Activated CD4-positive, alpha-beta memory T cell treated with anti-CD3 and anti-CD28 coated beads, Interleukin-2, amount 10 ng/mL, durations not matched to agents 7 days and 5 days (primary cell): Measurements from ENCODE around the gene HS3ST4. TPM values are rescaled to one million over a fixed set of nuclear protein-coding genes. Genes with fewer than 3 reads are reported as not detected.

ENCODE experiments used
- CTCF ChIA-PET: fragments of 350-600 bp; sonication (Branson Sonifier 250); formaldehyde crosslinking; loops from one replicate; lab custom pipeline; 2021; ENCODE audit warnings: antibody characterized with exemption, inconsistent platforms; lab: Charles Lee
- POLR2A ChIA-PET: fragments of 350-600 bp; sonication (Branson Sonifier 250); formaldehyde crosslinking; loops from one replicate; lab custom pipeline; 2021; ENCODE audit warnings: antibody characterized with exemption; lab: Charles Lee
- DNase-seq: peaks from one replicate; pipeline ENCODE4 v3.0.0-alpha.2; 2020
- H3K27ac Mint-ChIP-seq: one replicate; pipeline ENCODE4 v1.8.0; 2021; ENCODE audit warnings: mild to moderate bottlenecking, mixed read lengths
- H3K27me3 Mint-ChIP-seq: one replicate; pipeline ENCODE4 v1.8.0; 2021; ENCODE audit warnings: mixed read lengths
- H3K36me3 Mint-ChIP-seq: one replicate; pipeline ENCODE4 v1.8.0; 2021; ENCODE audit warnings: low read depth, mixed read lengths
- H3K4me1 Mint-ChIP-seq: one replicate; pipeline ENCODE4 v1.8.0; 2021; ENCODE audit warnings: mixed read lengths
- H3K4me3 Mint-ChIP-seq: one replicate; pipeline ENCODE4 v1.8.0; 2021; ENCODE audit warnings: mild to moderate bottlenecking, mixed read lengths
- H3K9me3 Mint-ChIP-seq: one replicate; pipeline ENCODE4 v1.8.0; 2021; ENCODE audit warnings: mixed read lengths
- total RNA-seq, 2 experiments: library from RNA; stranded (reverse); gene quantifications; one replicate each; pipeline ENCODE4 v1.2.3, GENCODE V29; 2021

Gene HS3ST4
- total RNA-seq = not detected

DNA sequence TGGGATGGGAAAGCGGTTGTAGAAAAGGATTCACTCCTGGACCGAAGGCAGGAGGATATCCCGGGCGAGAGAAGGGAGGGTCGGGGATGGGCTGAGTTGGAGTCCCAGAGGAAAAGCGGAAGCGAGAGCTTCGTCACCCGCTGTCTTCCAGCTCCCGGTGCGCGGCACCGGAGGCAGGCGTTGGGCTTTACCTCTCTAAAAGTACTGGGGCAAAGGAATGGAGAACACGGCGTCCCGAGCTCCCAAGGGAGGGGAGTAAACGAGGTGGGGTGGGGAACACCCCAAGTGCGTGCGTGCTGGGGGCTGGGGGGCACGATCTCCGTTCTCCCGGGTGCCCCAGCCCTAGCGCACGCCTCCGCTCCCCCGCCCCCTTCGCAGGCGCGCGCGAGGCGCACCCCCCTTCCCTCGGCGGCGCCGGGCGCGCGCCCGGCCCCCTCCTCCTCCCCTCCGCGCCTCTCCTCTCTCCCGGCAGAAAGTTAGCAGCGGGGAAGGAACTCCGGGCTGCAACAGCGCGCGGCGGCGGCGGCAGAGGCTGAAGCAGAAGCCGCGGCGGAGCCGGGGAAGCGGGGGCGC is at the start of gene HS3ST4:
TSS of gene HS3ST4 (plus strand) at position 441 of the 573 bp plus-strand sequence.
- Mint-ChIP-seq H3K36me3 (no peaks in the 10 kb centered on the region), H3K9me3 (no peaks in the 10 kb centered on the region), H3K4me3 (no peak within 1 kb of the TSS), H3K4me1 (peaks cover 1% of the 10 kb centered on the region), H3K27ac (no peak within 1 kb of the TSS), H3K27me3 (peaks cover 60% of the 10 kb centered on the region)
- POLR2A ChIA-PET = no interaction called here
- DNase-seq = no peak
- CTCF ChIA-PET = no interaction called here

DNA sequence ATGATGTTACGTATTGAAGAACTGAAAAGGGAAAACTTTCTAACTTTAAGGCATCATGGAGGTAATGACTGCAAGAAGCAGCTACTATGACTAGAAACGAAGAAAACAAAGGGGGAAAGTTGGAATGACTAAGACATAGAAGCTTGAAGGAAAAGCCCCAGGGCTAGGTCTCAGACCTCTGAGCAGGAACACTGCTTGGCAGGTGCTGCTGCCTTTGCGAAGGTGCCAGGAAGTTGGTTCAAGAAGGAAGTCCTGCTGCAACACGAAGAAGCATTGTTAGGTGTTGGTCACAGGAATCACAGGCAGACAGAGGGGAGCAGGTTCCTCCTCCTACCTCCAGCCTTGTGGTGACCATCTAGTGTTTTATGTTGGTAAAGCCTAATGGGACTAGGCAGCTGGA is 48.1 kb upstream of the HS3ST4 start:
- H3K4me1 Mint-ChIP-seq = no peaks in the 10 kb centered on the region
- no peaks in the 10 kb centered on the region for H3K27me3 Mint-ChIP-seq
- CTCF ChIA-PET = no interaction called here
- H3K9me3 Mint-ChIP-seq = no peaks in the 10 kb centered on the region
- H3K4me3 Mint-ChIP-seq = no peak overlapping the region
- H3K27ac Mint-ChIP-seq = no peak overlapping the region
- no peaks in the 10 kb centered on the region for H3K36me3 Mint-ChIP-seq
- POLR2A ChIA-PET = no interaction called here
- no peak for DNase-seq

DNA sequence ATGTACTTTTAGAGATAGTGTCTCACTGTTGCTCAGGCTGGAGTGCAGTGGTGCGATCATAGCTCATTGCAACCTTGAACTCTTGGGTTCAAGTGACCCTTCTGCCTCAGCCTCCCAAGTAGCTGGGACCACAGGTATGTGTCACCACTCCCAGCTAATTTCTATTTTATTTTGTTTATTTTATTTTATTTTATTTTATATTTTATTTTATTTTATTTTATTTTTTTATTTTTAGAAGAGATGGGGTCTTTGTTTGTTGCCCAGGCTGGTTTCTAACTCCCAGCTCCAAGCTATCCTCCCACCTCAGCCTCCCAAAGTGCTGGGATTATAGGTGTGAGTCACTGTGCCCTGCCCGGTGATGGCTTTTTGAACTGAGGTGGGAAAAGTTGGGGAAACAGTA is 35.1 kb upstream of the HS3ST4 start:
- no peak overlapping the region for H3K27ac Mint-ChIP-seq
- CTCF ChIA-PET = no interaction called here
- no peak overlapping the region for H3K4me3 Mint-ChIP-seq
- no peak for DNase-seq
- no peaks in the 10 kb centered on the region for H3K27me3 Mint-ChIP-seq
- POLR2A ChIA-PET = no interaction called here
- no peaks in the 10 kb centered on the region for H3K36me3 Mint-ChIP-seq
- H3K4me1 Mint-ChIP-seq = no peaks in the 10 kb centered on the region
- no peaks in the 10 kb centered on the region for H3K9me3 Mint-ChIP-seq

DNA sequence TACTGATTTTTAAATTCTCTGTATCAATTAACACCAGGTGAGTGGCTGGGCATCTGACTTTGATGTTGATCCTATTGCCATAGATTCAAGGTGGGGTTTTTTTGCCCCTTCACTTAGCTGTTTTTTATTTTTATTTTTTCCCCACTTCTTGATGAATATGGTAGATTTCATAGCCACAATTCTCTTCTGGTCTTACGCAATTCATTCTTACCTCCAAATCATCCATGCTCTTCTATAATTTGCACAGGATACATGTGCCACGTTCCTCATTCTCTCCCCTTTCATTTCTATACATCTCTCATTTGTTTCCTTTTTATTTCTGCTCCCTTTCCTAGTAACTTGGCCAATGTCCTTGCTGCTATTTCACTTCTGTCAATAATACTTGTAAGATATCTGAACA is 14.9 kb upstream of the HS3ST4 start:
- H3K36me3 Mint-ChIP-seq = no peaks in the 10 kb centered on the region
- H3K4me1 Mint-ChIP-seq = no peaks in the 10 kb centered on the region
- H3K9me3 Mint-ChIP-seq = no peaks in the 10 kb centered on the region
- no peak overlapping the region for H3K4me3 Mint-ChIP-seq
- CTCF ChIA-PET = no interaction called here
- POLR2A ChIA-PET = no interaction called here
- H3K27me3 Mint-ChIP-seq = no peaks in the 10 kb centered on the region
- no peak overlapping the region for H3K27ac Mint-ChIP-seq
- DNase-seq = no peak

DNA sequence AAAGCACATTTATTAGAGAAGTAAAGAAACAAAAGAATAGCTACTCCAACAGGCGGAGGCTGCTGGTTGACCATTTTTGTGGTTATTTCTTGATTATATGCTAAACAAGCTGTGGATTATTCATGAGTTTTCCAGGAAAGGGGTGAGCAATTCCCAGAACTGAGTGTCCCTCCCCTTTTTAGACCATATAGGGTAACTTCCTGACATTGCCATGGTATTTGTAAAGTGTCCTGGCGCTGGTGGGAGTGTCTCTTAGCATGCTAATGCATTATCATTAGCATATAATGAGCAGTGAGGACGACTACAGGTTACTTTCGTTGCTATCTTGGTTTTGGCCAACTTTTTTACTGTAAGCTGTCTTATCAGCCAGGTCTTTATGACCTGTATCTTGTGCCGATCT is 12.2 kb upstream of the HS3ST4 start:
- Mint-ChIP-seq H3K27ac (no peak overlapping the region), H3K9me3 (no peaks in the 10 kb centered on the region), H3K4me1 (no peaks in the 10 kb centered on the region)

DNA sequence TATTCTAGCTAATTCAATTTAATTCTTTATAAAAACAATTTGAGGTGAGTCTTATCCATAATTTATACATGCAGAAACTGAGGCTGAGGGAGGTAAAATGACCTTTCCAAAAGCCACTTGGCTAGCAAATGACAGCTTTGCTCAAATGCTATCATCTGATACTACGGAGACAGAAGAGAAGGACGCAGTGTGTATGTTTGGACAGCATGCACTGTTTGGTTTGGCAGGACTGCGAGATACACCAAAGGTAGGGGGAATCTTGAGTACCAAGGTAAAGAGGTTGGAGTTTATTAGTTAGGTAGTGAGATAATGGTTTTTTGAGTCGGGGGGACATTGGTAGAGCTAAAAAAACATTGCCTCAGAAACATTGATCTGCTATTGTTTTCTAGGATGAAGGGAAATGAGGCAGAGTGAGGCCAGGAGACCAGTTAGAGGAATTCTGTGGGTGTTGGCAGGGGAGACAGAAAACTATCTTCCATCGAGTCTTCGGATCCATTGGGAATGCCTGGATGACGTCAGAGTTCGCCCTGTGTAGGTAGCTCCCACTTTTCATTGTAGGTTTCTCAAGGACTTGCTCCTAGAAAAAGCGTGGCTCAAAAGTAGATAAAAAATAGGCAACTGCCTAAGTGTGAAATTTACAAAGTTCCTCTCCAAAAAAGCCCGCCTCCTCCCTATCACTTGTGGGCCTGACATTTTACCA is 2.5 kb upstream of the HS3ST4 start:
- Mint-ChIP-seq H3K27ac (no peak overlapping the region), H3K27me3 (peaks cover 40% of the 10 kb centered on the region), H3K36me3 (no peaks in the 10 kb centered on the region), H3K9me3 (no peaks in the 10 kb centered on the region), H3K4me3 (no peak overlapping the region), H3K4me1 (peaks cover 1% of the 10 kb centered on the region)
- CTCF ChIA-PET = interaction anchor here (0.6 kb wide), 1 partner anchor 187 kb away, joined by 3 read pairs; no protein-coding TSS in a partner anchor
- POLR2A ChIA-PET = no interaction called here
- no peak for DNase-seq

More for the DNA sequence above, 12.2 kb upstream of the HS3ST4 start:
- H3K27me3 Mint-ChIP-seq = no peaks in the 10 kb centered on the region
- no peak for DNase-seq
- POLR2A ChIA-PET = no interaction called here
- H3K4me3 Mint-ChIP-seq = no peak overlapping the region
- H3K36me3 Mint-ChIP-seq = no peaks in the 10 kb centered on the region
- CTCF ChIA-PET = no interaction called here

DNA sequence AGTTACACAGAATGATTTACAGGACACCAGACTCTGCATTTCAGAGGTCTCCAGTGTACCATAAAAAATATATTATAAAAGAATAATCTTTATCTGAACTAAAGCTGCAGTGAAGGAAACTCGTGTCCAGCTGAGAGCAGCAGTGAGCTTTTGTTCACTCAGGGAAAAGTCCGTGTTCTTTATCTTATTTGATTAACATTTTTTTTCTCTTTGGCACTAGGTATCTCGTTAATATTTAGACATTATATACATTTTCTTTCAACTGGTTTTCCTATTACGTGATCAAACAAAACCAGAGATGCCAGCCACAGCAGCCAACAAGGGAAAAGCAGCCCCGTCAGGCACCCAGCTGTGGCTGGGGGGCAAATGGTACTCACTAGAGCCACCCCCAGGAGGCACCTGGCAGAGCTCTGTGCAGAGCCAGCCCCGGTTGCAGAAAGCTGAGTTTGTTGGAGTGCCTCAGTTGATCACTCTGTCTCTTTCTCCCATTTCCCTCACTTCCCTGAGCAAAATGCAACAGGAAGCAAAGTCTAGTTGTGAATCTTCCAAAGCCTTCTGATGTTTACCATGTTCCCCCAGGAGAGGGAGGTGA is 1.1 kb upstream of the HS3ST4 start:
- Mint-ChIP-seq H3K4me3 (no peak overlapping the region), H3K36me3 (no peaks in the 10 kb centered on the region), H3K9me3 (no peaks in the 10 kb centered on the region), H3K27me3 (peaks cover 53% of the 10 kb centered on the region), H3K27ac (no peak overlapping the region), H3K4me1 (peaks cover 1% of the 10 kb centered on the region)
- ChIA-PET POLR2A (no interaction called here), CTCF (no interaction called here)
- no peak for DNase-seq

DNA sequence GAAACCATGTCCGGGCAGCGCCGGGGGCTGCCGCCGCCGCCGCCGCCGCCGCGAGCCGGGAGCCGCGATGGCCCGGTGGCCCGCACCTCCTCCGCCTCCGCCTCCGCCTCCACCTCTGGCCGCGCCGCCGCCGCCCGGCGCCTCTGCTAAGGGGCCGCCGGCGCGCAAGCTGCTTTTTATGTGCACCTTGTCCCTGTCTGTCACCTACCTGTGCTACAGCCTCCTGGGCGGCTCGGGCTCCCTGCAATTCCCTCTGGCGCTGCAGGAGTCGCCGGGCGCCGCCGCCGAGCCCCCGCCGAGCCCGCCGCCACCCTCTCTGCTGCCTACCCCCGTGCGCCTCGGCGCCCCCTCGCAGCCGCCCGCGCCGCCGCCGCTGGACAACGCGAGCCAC is 587 bp downstream of the HS3ST4 start:
- Mint-ChIP-seq H3K9me3 (no peaks in the 10 kb centered on the region), H3K4me3 (no peak overlapping the region), H3K4me1 (peaks cover 1% of the 10 kb centered on the region), H3K27ac (no peak overlapping the region), H3K36me3 (no peaks in the 10 kb centered on the region), H3K27me3 (peaks cover 60% of the 10 kb centered on the region)
- CTCF ChIA-PET = no interaction called here
- POLR2A ChIA-PET = no interaction called here
- DNase-seq = no peak

DNA sequence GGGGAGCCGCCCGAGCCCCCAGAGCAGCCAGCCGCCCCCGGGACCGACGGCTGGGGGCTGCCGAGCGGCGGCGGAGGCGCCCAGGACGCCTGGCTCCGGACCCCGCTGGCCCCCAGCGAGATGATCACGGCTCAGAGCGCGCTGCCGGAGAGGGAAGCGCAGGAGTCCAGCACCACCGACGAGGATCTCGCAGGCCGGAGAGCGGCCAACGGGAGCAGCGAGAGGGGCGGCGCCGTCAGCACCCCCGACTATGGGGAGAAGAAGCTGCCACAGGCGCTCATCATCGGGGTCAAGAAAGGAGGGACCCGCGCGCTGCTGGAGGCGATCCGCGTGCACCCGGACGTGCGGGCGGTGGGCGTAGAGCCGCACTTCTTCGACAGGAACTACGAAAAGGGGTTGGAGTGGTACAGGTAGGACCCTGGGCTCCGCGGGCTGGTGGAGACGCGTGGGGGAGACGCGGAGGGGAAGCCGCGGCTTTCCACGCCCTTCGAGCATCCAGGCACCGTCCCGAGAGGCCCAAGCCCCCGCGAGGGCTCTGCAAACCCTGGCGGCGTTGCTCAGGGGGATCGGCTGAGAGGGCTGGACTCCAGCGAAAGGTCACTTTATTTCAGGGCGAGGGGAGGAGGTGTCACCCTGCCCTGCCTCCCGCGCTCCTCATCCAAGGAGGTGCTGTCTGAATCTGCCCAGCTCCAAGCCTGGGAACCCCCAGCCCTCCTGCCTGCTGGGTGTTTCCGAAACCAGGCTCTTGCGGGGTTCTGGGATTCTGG is 1.2 kb downstream of the HS3ST4 start:
- Mint-ChIP-seq H3K36me3 (no peaks in the 10 kb centered on the region), H3K27ac (no peak overlapping the region), H3K27me3 (peaks cover 60% of the 10 kb centered on the region), H3K4me3 (no peak overlapping the region), H3K9me3 (no peaks in the 10 kb centered on the region), H3K4me1 (peaks cover 1% of the 10 kb centered on the region)
- no peak for DNase-seq
- ChIA-PET POLR2A (no interaction called here), CTCF (no interaction called here)

DNA sequence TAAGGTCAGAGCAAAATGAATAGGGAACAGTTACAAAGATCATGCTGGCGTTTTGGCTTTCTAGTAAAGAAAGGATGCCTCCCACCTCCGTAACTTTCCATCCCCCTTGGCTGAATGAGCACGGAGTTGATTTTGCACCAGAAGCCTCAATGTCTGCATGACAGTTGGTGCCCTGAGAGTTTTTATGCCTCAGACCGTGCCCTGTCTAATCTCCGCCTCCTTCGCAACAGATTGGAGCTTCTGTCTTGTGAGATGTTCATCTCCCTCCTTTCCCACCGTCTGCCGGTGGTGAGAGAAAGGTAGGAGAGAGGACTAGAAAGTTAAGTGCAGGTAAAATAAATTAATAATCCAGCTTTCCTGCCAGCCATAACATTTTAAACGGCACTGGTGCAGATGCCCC is 1.9 kb downstream of the HS3ST4 start:
- peaks cover 1% of the 10 kb centered on the region for H3K4me1 Mint-ChIP-seq
- H3K4me3 Mint-ChIP-seq = no peak overlapping the region
- ChIA-PET CTCF (no interaction called here), POLR2A (no interaction called here)
- H3K27me3 Mint-ChIP-seq = peaks cover 60% of the 10 kb centered on the region
- H3K36me3 Mint-ChIP-seq = no peaks in the 10 kb centered on the region
- no peak for DNase-seq
- no peak overlapping the region for H3K27ac Mint-ChIP-seq
- no peaks in the 10 kb centered on the region for H3K9me3 Mint-ChIP-seq

DNA sequence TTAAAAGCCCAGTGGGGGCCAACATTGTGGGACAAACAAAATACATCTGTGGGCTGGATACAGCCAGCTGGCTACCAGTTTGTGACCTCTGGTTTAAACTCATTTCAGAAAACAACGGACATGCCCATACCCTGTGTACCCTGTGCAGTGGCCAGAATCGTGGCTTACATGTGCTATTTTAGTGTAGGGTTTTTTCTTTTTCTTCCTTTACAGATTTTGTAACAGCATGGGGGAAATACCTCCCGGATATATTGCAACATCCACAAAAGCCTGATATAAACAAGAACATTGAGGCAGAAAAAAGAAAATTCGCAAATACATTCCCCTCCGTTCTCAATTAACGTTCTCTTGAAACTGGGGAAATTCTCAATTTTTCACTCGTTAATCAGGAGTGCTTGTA is 7.3 kb downstream of the HS3ST4 start:
- POLR2A ChIA-PET = no interaction called here
- peaks cover 24% of the 10 kb centered on the region for H3K27me3 Mint-ChIP-seq
- H3K27ac Mint-ChIP-seq = no peak overlapping the region

DNA sequence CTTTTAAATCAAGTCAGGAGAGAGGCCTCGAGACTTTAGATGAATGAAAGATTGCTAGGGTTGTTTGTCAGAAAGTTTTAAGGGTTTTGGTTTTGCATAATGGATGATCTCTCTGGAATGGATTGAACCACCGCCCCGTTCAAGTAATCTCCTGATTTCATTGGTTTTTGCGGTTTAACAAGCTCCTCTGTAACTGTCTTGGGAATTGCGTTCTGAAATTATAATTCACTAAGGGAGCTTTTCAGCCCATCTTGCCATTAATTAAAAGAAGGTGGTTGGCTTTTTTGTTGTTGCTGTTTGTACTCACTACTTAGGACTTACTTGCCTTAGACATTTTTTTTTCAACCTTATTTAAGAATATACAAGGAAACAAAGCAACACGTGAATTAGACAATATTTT is 8.8 kb downstream of the HS3ST4 start:
- no peak for DNase-seq
- ChIA-PET CTCF (no interaction called here), POLR2A (no interaction called here)
- Mint-ChIP-seq H3K4me3 (no peak overlapping the region), H3K27me3 (peaks cover 10% of the 10 kb centered on the region), H3K36me3 (no peaks in the 10 kb centered on the region), H3K27ac (no peak overlapping the region), H3K4me1 (no peaks in the 10 kb centered on the region), H3K9me3 (no peaks in the 10 kb centered on the region)

More for the DNA sequence above, 7.3 kb downstream of the HS3ST4 start:
- no peak for DNase-seq
- H3K9me3 Mint-ChIP-seq = no peaks in the 10 kb centered on the region
- no peaks in the 10 kb centered on the region for H3K4me1 Mint-ChIP-seq
- no peaks in the 10 kb centered on the region for H3K36me3 Mint-ChIP-seq
- CTCF ChIA-PET = no interaction called here
- H3K4me3 Mint-ChIP-seq = no peak overlapping the region

DNA sequence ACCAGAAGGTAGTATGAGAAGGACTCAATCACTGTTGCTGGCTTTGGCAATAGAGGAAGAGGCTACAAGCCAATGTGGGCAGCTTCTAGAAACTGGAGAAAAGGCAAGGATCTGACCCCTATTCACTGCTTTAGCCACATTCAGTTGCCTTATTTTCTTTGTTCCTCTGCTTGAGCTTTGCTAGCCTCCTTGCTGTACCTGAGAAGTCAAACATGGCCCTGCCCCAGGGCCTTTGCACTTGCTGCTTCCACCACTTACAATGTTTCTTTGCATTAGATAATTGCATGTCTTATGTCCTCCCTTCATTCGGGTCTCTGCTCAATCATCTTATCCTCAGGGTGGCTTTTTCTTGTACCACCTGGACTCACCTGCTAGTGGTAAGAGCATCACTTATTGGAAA is 15.8 kb downstream of the HS3ST4 start:
- Mint-ChIP-seq H3K4me3 (no peak overlapping the region), H3K36me3 (no peaks in the 10 kb centered on the region), H3K27me3 (no peaks in the 10 kb centered on the region), H3K4me1 (no peaks in the 10 kb centered on the region), H3K9me3 (no peaks in the 10 kb centered on the region), H3K27ac (no peak overlapping the region)
- CTCF ChIA-PET = interaction anchor here (0.5 to 1.1 kb wide), 2 partner anchors 284 to 398 kb away, joined by 3 to 4 read pairs; no protein-coding TSS in a partner anchor
- POLR2A ChIA-PET = no interaction called here
- DNase-seq = no peak
